Measurements from ENCODE around the gene HSF2BP.

Gene HSF2BP

GRCh38 chr21:43590194-43590593 lies 69.1 kb downstream of the HSF2BP start:
- H3K27me3 ChIP-seq (ENCODE audit: insufficient read depth, poor library complexity, severe bottlenecking), result no peaks in the 10 kb centered on the region
- no peak overlapping the region for H3K27ac ChIP-seq (replicated peaks)
- TF ChIP-seq SPI1 (IDR thresholded peaks at IDR 0.05; ENCODE audit: borderline replicate concordance, low read depth) (no peak), GABPA (IDR thresholded peaks at IDR 0.05; ENCODE audit: low read depth) (no peak), CTCF (IDR thresholded peaks at IDR 0.05; ENCODE audit: insufficient read depth, low read length) (no peak), REST (IDR thresholded peaks at IDR 0.05; ENCODE audit: insufficient replicate concordance, low read depth) (no peak), POLR2AphosphoS5 (IDR thresholded peaks at IDR 0.05; ENCODE audit: low read depth) (no peak)
- H3K4me3 ChIP-seq (replicated peaks; ENCODE audit: insufficient read depth, low read length), result no peak overlapping the region
- no peak for DNase-seq (ENCODE audit: low read depth in 1 of 2, low spot score in 1 of 2)

- DNase-seq (ENCODE audit: low read depth in 1 of 2, low spot score in 1 of 2), result no peak
- Histone ChIP-seq H3K4me3 (replicated peaks; ENCODE audit: insufficient read depth, low read length) (no peak overlapping the region), H3K27ac (replicated peaks) (no peak overlapping the region), H3K27me3 (ENCODE audit: insufficient read depth, poor library complexity, severe bottlenecking) (no peaks in the 10 kb centered on the region)
- TF ChIP-seq REST (IDR thresholded peaks at IDR 0.05; ENCODE audit: insufficient replicate concordance, low read depth) (no peak), GABPA (IDR thresholded peaks at IDR 0.05; ENCODE audit: low read depth) (no peak), SPI1 (IDR thresholded peaks at IDR 0.05; ENCODE audit: borderline replicate concordance, low read depth) (no peak), POLR2AphosphoS5 (IDR thresholded peaks at IDR 0.05; ENCODE audit: low read depth) (no peak), CTCF (IDR thresholded peaks at IDR 0.05; ENCODE audit: insufficient read depth, low read length) (no peak)
Observed at GRCh38 chr21:43588957-43589356, 70.3 kb downstream of the HSF2BP start.

- no peak for TF ChIP-seq REST (IDR thresholded peaks at IDR 0.05; ENCODE audit: insufficient replicate concordance, low read depth)
- no peak for TF ChIP-seq GABPA (IDR thresholded peaks at IDR 0.05; ENCODE audit: low read depth)
- no peak for TF ChIP-seq SPI1 (IDR thresholded peaks at IDR 0.05; ENCODE audit: borderline replicate concordance, low read depth)
- TF ChIP-seq POLR2AphosphoS5 (IDR thresholded peaks at IDR 0.05; ENCODE audit: low read depth), result no peak
- no peak for TF ChIP-seq CTCF (IDR thresholded peaks at IDR 0.05; ENCODE audit: insufficient read depth, low read length)
- DNase-seq (ENCODE audit: low read depth in 1 of 2, low spot score in 1 of 2), result no peak
- Histone ChIP-seq H3K27me3 (ENCODE audit: insufficient read depth, poor library complexity, severe bottlenecking) (no peaks in the 10 kb centered on the region), H3K27ac (replicated peaks) (no peak overlapping the region), H3K4me3 (replicated peaks; ENCODE audit: insufficient read depth, low read length) (no peak overlapping the region)
Observed at GRCh38 chr21:43585924-43586413, 73.3 kb downstream of the HSF2BP start.

Measured in HL-60 (cell line).